ENCODE data around the gene BDNF. TPM values are rescaled to one million over a fixed set of nuclear protein-coding genes. Genes with fewer than 3 reads are reported as not detected.

Gene BDNF
- total and polyA plus RNA-seq, 12 donors = 0.16 to 19.1 (median 2.5) TPM

DNA sequence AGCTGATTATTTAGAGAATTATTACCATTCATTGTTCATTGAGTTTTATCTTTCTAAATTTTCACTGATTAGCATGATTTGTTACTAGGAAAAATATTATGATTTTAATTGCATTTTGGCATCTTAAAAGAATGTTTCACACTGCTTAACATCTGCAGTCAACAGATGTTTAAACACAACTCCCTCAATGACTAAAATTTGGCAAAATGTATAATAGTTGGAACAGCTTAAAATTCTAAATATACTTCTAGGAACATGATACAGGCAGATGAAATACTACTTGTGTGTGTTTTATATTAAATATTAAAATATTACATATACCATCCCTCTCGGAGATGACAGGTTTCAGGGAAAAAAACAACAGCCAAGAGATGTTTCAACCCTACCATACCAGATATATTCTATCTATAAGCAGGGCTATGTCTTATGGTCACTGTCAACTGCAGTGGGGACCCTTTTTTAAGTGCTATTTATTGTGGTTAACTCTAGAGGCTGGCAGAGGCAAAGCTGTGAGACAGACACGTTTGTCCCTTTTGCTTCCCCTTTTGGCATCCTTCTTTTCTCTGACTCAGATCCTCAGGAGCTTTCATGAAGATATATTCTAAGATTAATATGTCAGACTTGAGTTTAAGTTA, 81.9 kb downstream of the BDNF start:
- no peaks in the 10 kb centered on the region for H3K36me3 ChIP-seq
- H3K9me3 ChIP-seq = no peaks in the 10 kb centered on the region
- DNase-seq (no peak), ATAC-seq (no peak)
- H3K4me3 ChIP-seq = no peak overlapping the region
- intact Hi-C loops (cut with DNase I) = no loop called here
- no peaks in the 10 kb centered on the region for H3K27me3 ChIP-seq
- TF ChIP-seq, protein P1, sequence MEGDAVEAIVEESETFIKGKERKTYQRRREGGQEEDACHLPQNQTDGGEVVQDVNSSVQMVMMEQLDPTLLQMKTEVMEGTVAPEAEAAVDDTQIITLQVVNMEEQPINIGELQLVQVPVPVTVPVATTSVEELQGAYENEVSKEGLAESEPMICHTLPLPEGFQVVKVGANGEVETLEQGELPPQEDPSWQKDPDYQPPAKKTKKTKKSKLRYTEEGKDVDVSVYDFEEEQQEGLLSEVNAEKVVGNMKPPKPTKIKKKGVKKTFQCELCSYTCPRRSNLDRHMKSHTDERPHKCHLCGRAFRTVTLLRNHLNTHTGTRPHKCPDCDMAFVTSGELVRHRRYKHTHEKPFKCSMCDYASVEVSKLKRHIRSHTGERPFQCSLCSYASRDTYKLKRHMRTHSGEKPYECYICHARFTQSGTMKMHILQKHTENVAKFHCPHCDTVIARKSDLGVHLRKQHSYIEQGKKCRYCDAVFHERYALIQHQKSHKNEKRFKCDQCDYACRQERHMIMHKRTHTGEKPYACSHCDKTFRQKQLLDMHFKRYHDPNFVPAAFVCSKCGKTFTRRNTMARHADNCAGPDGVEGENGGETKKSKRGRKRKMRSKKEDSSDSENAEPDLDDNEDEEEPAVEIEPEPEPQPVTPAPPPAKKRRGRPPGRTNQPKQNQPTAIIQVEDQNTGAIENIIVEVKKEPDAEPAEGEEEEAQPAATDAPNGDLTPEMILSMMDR (IDR thresholded peaks at IDR 0.05) = no peak
- H3K4me1 ChIP-seq = peaks cover 0 to 24% (median 18%) of the 10 kb centered on the region in 9 donors
- no peak overlapping the region for H3K27ac ChIP-seq
- 51 to 53% methylated on average over 2 of the region's 2 CpGs for WGBS, 2 donors

- Histone ChIP-seq H3K27me3 (no peaks in the 10 kb centered on the region), H3K4me3 (no peak overlapping the region), H3K27ac (no peak overlapping the region), H3K4me1 (peaks cover 0 to 9% (median 6%) of the 10 kb centered on the region in 9 donors), H3K9me3 (no peaks in the 10 kb centered on the region), H3K36me3 (no peaks in the 10 kb centered on the region)
- TF ChIP-seq, protein P1 (IDR thresholded peaks at IDR 0.05) = no peak
- ATAC-seq (no peak), DNase-seq (no peak)
- 66 to 68% methylated on average over 2 of the region's 2 CpGs for WGBS, 2 donors
- intact Hi-C loops (cut with DNase I) = no loop called here
These were observed 83.5 kb downstream of the BDNF start for GRCh38 chr11:27616711-27617110.

DNA sequence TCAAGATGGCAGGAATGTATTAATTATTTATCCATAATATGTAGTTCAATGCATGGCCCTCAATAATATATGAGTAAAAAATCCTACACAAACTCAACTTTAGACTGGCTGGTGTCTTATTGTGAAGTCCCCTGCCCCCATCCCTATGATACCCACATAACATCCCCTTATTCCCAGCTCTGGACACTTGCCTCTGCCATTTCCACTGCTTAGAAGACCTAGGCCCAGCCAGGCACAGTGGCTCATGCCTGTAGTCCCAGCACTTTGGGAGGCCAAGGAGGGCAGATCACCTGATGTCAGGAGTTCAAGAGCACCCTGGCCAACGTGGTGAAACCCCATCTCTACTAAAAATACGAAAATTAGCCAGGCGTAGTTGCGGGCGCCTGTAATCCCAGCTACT, 84.4 kb downstream of the BDNF start:
- WGBS, 2 donors = 92% methylated on average over 5 of the region's 5 CpGs
- TF ChIP-seq, protein P1 (IDR thresholded peaks at IDR 0.05) = no peak
- intact Hi-C loops (cut with DNase I) = no loop called here

DNA sequence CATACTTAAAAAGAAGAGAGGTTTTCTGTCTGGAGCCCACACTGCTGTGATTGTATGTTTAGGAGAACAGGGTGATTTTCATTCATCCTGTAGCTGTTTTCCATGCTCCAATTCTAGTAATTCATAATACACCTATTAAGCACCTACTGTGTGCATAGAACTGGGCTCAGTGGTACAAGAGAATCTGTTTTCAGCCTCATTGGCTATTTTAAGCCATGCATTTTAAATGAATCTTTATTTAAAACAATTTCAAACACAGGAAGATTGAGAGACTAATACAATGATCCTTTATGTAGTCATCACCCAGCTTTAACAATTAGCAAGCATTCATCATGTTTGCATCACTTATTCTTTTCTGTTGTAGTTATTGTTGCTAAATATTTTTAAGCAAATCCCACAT, 86.2 kb downstream of the BDNF start:
- Histone ChIP-seq H3K27ac (no peak overlapping the region), H3K4me3 (no peak overlapping the region), H3K36me3 (no peaks in the 10 kb centered on the region), H3K27me3 (no peaks in the 10 kb centered on the region), H3K9me3 (no peaks in the 10 kb centered on the region), H3K4me1 (peaks cover 0 to 8% (median 0%) of the 10 kb centered on the region in 9 donors)
- ATAC-seq = no peak
- intact Hi-C loops (cut with DNase I) = no loop called here
- TF ChIP-seq, protein P1 (IDR thresholded peaks at IDR 0.05) = no peak
- DNase-seq = no peak

More for the DNA sequence above, 84.4 kb downstream of the BDNF start:
- H3K27me3 ChIP-seq = no peaks in the 10 kb centered on the region
- H3K27ac ChIP-seq = no peak overlapping the region
- ATAC-seq (no peak), DNase-seq (no peak)
- no peak overlapping the region for H3K4me3 ChIP-seq
- H3K9me3 ChIP-seq = no peaks in the 10 kb centered on the region
- H3K36me3 ChIP-seq = no peaks in the 10 kb centered on the region
- H3K4me1 ChIP-seq = peaks cover 0 to 8% (median 0%) of the 10 kb centered on the region in 9 donors
